Keratinocyte (primary cell): Measurements from ENCODE around the gene RBM42. TPM values are rescaled to one million over a fixed set of nuclear protein-coding genes. Genes with fewer than 3 reads are reported as not detected.

Experiments
- DNase-seq: peaks from one replicate; pipeline ENCODE4 v3.0.0-alpha.2; 2011; ENCODE audit warnings: low read depth, missing footprints, low spot score
- FAIRE-seq: peaks from 2 replicates; lab custom pipeline; 2011; peaks lifted over from hg19 to GRCh38; lab: Jason Lieb, UNC
- H2AFZ ChIP-seq: 2 replicates; pipeline ENCODE4 v1.6.0; 2012; ENCODE audit warnings: low read length, control low read depth, inconsistent platforms; ENCODE audit not compliant: control insufficient read depth
- H3K27ac ChIP-seq: 2 replicates; pipeline ENCODE4 v1.5.1; 2011; ENCODE audit warnings: low read length; ENCODE audit not compliant: control insufficient read depth, insufficient read depth
- H3K27me3 ChIP-seq: 3 replicates; pipeline ENCODE4 v1.6.0; 2011; ENCODE audit warnings: low read length; ENCODE audit not compliant: control insufficient read depth, insufficient read depth; ENCODE audit errors: extremely low read depth
- H3K36me3 ChIP-seq, 2 experiments: 2 replicates in 1 of 2; 3 replicates in 1 of 2; pipeline ENCODE4 v1.5.1; 2011; ENCODE audit warnings: low read length in 2 of 2, mild to moderate bottlenecking in 1 of 2; ENCODE audit not compliant: control insufficient read depth in 2 of 2, insufficient read depth in 2 of 2; ENCODE audit errors: extremely low read depth in 1 of 2
- H3K4me1 ChIP-seq: 3 replicates; pipeline ENCODE4 v1.5.1; 2011; ENCODE audit warnings: low read length; ENCODE audit not compliant: control insufficient read depth, insufficient read depth; ENCODE audit errors: extremely low read depth
- H3K4me2 ChIP-seq: 3 replicates; pipeline ENCODE4 v1.6.0; 2011; ENCODE audit warnings: low read depth, low read length; ENCODE audit not compliant: control insufficient read depth, insufficient read depth; ENCODE audit errors: extremely low read depth
- H3K4me3 ChIP-seq, 3 experiments: fragments of 200-600 bp in 1 of 3; sonication (generic) in 1 of 3; 2 replicates in 2 of 3; 3 replicates in 1 of 3; pipeline ENCODE4 v1.5.1; 2011 to 2016; ENCODE audit warnings: low read length in 3 of 3, mild to moderate bottlenecking in 3 of 3, control low read depth in 2 of 3, inconsistent platforms in 1 of 3, low read depth in 1 of 3, mixed read lengths in 1 of 3, mixed run types in 1 of 3, moderate library complexity in 1 of 3; ENCODE audit not compliant: control insufficient read depth in 2 of 3, insufficient read depth in 2 of 3; ENCODE audit errors: extremely low read depth in 1 of 3
- H3K79me2 ChIP-seq: 2 replicates; pipeline ENCODE4 v1.6.0; 2012; ENCODE audit warnings: low read length; ENCODE audit not compliant: control insufficient read depth, insufficient read depth
- H3K9ac ChIP-seq: 3 replicates; pipeline ENCODE4 v1.6.0; 2011; ENCODE audit warnings: low read length; ENCODE audit not compliant: control insufficient read depth, insufficient read depth; ENCODE audit errors: extremely low read depth
- H3K9me1 ChIP-seq: 3 replicates; pipeline ENCODE4 v1.6.0; 2011; ENCODE audit warnings: low read length; ENCODE audit not compliant: control insufficient read depth, insufficient read depth; ENCODE audit errors: extremely low read depth
- H3K9me3 ChIP-seq: 2 replicates; pipeline ENCODE4 v1.5.1; 2012; ENCODE audit warnings: low read depth, low read length; ENCODE audit not compliant: control insufficient read depth
- H4K20me1 ChIP-seq: 3 replicates; pipeline ENCODE4 v1.6.0; 2011; ENCODE audit warnings: low read length; ENCODE audit not compliant: control insufficient read depth, insufficient read depth; ENCODE audit errors: extremely low read depth
- CTCF ChIP-seq, 3 experiments: IDR thresholded peaks in 1 of 3; conservative IDR thresholded peaks in 1 of 3; optimal IDR thresholded peaks in 1 of 3; 2 replicates in 2 of 3; 3 replicates in 1 of 3; pipeline versions ENCODE3 to v1.5.1; 2011; ENCODE audit warnings: low read length in 3 of 3, mild to moderate bottlenecking in 3 of 3, moderate library complexity in 2 of 3, control low read depth in 1 of 3, inconsistent platforms in 1 of 3; ENCODE audit not compliant: insufficient read depth in 2 of 3; ENCODE audit errors: extremely low read depth in 1 of 3
- EZH2 ChIP-seq: IDR thresholded peaks from one replicate; pipeline ENCODE4 v1.6.1; 2012; ENCODE audit warnings: inconsistent platforms, mild to moderate bottlenecking, low read length, moderate library complexity
- dilution Hi-C: fragments of 300-500 bp; cut with MboI; formaldehyde crosslinking; loops from one replicate; pipeline ENCODE4 v1.7.0; 2020; ENCODE audit warnings: low sequenced_read_pairs; ENCODE audit not compliant: extremely low pct_ligation_motif_present
- polyA plus RNA-seq, 5 experiments: library from polyadenylated mRNA; depleted of rRNA in 3 of 5; stranded (reverse) in 3 of 5; stranded (forward) in 1 of 5; unstranded in 1 of 5; fragments of >200 nt; gene quantifications; 1 replicate in 1 of 5; 2 replicates in 3 of 5; 3 replicates in 1 of 5; pipeline versions ENCODE4 v1.2.1 to v1.2.3, GENCODE V29; 2011 to 2012; ENCODE audit warnings: missing spikeins in 2 of 5, low read depth in 1 of 5, low replicate concordance in 1 of 5

RBM42 gene
- polyA plus RNA-seq, 1 donor (not counting 4 experiments of a cell fraction or from before 2014, with no cell fraction given): 29.8 TPM

- no peaks in the 10 kb centered on the region for H3K79me2 ChIP-seq
- no peak overlapping the region for H2AFZ ChIP-seq
- no peak for TF ChIP-seq EZH2
- TF ChIP-seq CTCF (optimal IDR thresholded peaks at IDR 0.05 in 1 of 3, IDR thresholded peaks at IDR 0.05 in 1 of 3, conservative IDR thresholded peaks at IDR 0.05 in 1 of 3; ENCODE audit: extremely low read depth in 1 of 3, insufficient read depth in 2 of 3, low read length in 3 of 3): no peak
- no peaks in the 10 kb centered on the region for H3K27me3 ChIP-seq
- H3K27ac ChIP-seq: no peak overlapping the region
- no peak overlapping the region for H3K4me2 ChIP-seq
- dilution Hi-C loops: no loop called here
- H3K4me3 ChIP-seq: no peak overlapping the region
- H4K20me1 ChIP-seq: no peaks in the 10 kb centered on the region
- DNase-seq: no peak
- H3K4me1 ChIP-seq: peaks cover 10% of the 10 kb centered on the region
- H3K9me3 ChIP-seq: no peaks in the 10 kb centered on the region
- no peak overlapping the region for H3K9ac ChIP-seq
- H3K36me3 ChIP-seq: peaks cover 12 to 15% of the 10 kb centered on the region in 2 experiments
- H3K9me1 ChIP-seq: no peaks in the 10 kb centered on the region
- no peak for FAIRE-seq
Observed at GRCh38 chr19:35639863-35640262, 11.0 kb downstream of the RBM42 start.

GRCh38 chr19:35641515-35642151, 12.8 kb downstream of the RBM42 start, which contains the start of gene ETV2:
TSS of gene ETV2 (plus strand) at chr19:35641745. CDS start at chr19:35642461, 716 bp downstream.
- dilution Hi-C loops: no loop called here
- H3K9me3 ChIP-seq: no peaks in the 10 kb centered on the region
- peaks cover 4 to 9% of the 10 kb centered on the region in 2 experiments for H3K36me3 ChIP-seq
- H3K4me3 ChIP-seq: no peak within 1 kb of the TSS
- H3K4me2 ChIP-seq: no peak within 1 kb of the TSS
- FAIRE-seq (no peak), DNase-seq (no peak)
- peaks cover 15% of the 10 kb centered on the region for H3K4me1 ChIP-seq
- H3K27me3 ChIP-seq: no peaks in the 10 kb centered on the region
- no peaks in the 10 kb centered on the region for H3K9me1 ChIP-seq
- H3K27ac ChIP-seq: no peak within 1 kb of the TSS
- H4K20me1 ChIP-seq: no peaks in the 10 kb centered on the region
- H3K9ac ChIP-seq: no peak within 1 kb of the TSS
- TF ChIP-seq CTCF (optimal IDR thresholded peaks at IDR 0.05 in 1 of 3, IDR thresholded peaks at IDR 0.05 in 1 of 3, conservative IDR thresholded peaks at IDR 0.05 in 1 of 3; ENCODE audit: extremely low read depth in 1 of 3, insufficient read depth in 2 of 3, low read length in 3 of 3): no peak
- TF ChIP-seq EZH2: no peak
- no peak within 1 kb of the TSS for H2AFZ ChIP-seq
- no peaks in the 10 kb centered on the region for H3K79me2 ChIP-seq
